GM21717 (cell line): ENCODE results near the gene SLMAP.
"Not testable (repeated sequence)": the region's sequence is repeated elsewhere in the genome, so short reads cannot be mapped to it uniquely, and the experiment has no call there.

Source experiments
- ATAC-seq: cut with Tn5 transposase; IDR thresholded peaks from one replicate; pipeline ENCODE4 v1.9.1; 2021; ENCODE audit warnings: mild to moderate bottlenecking, moderate library complexity; ENCODE audit not compliant: unreplicated experiment

SLMAP gene

GRCh38 chr3:57872606-57873005 is 116.5 kb downstream of the SLMAP start:
- no peak for ATAC-seq

GRCh38 chr3:57876632-57877031 is 120.5 kb downstream of the SLMAP start:
- no peak for ATAC-seq

- ATAC-seq: no peak
Measured at GRCh38 chr3:57877116-57877515, 121.0 kb downstream of the SLMAP start.

GRCh38 chr3:57884436-57884835 is 128.3 kb downstream of the SLMAP start:
- ATAC-seq: not testable (repeated sequence)

GRCh38 chr3:57889807-57890206 is 133.7 kb downstream of the SLMAP start:
- no peak for ATAC-seq

- no peak for ATAC-seq
Measured at GRCh38 chr3:57890874-57891273, 134.8 kb downstream of the SLMAP start.

GRCh38 chr3:57892423-57892822 is 136.3 kb downstream of the SLMAP start:
- ATAC-seq: no peak

- no peak for ATAC-seq
Measured at GRCh38 chr3:57893156-57893555, 137.0 kb downstream of the SLMAP start.

- no peak for ATAC-seq
Measured at GRCh38 chr3:57893668-57894067, 137.6 kb downstream of the SLMAP start.

- no peak for ATAC-seq
Measured at GRCh38 chr3:57896031-57896430, 139.9 kb downstream of the SLMAP start.

GRCh38 chr3:57896691-57897090 is 140.6 kb downstream of the SLMAP start:
- no peak for ATAC-seq

GRCh38 chr3:57900786-57901185 is 144.7 kb downstream of the SLMAP start:
- ATAC-seq: no peak

- ATAC-seq: no peak
Measured at GRCh38 chr3:57903124-57903890, 147.2 kb downstream of the SLMAP start.

- no peak for ATAC-seq
Measured at GRCh38 chr3:57910990-57911389, 154.9 kb downstream of the SLMAP start.

GRCh38 chr3:57911593-57911992 is 155.5 kb downstream of the SLMAP start:
- no peak for ATAC-seq

- no peak for ATAC-seq
Measured at GRCh38 chr3:57917601-57918000, 161.5 kb downstream of the SLMAP start.

GRCh38 chr3:57918123-57918837 is 162.2 kb downstream of the SLMAP start:
- no peak for ATAC-seq

- ATAC-seq: no peak
Measured at GRCh38 chr3:57919987-57920386, 163.9 kb downstream of the SLMAP start.

GRCh38 chr3:57923101-57923500 is 167.0 kb downstream of the SLMAP start:
- no peak for ATAC-seq

- no peak for ATAC-seq
Measured at GRCh38 chr3:57923752-57924151, 167.6 kb downstream of the SLMAP start.

GRCh38 chr3:57927166-57927565 is 171.1 kb downstream of the SLMAP start:
- no peak for ATAC-seq

GRCh38 chr3:57927916-57928315 is 171.8 kb downstream of the SLMAP start:
- no peak for ATAC-seq
